ENCODE data around the gene TARS2.

The TARS2 gene

GRCh38 chr1:150537732-150538684 is 50.8 kb downstream of the TARS2 start:
- DNase-seq: no peak

GRCh38 chr1:150543500-150544143 is 56.4 kb downstream of the TARS2 start:
- DNase-seq: peak; percentile 90

- DNase-seq: peak; percentile 41
Observed at GRCh38 chr1:150544204-150544603, 57.0 kb downstream of the TARS2 start.

- no peak for DNase-seq
Observed at GRCh38 chr1:150545486-150546032, 58.3 kb downstream of the TARS2 start.

- no peak for DNase-seq
Observed at GRCh38 chr1:150546294-150546937, 59.2 kb downstream of the TARS2 start.

GRCh38 chr1:150548324-150548631 is 61.1 kb downstream of the TARS2 start:
- no peak for DNase-seq

GRCh38 chr1:150548632-150549495 is 61.6 kb downstream of the TARS2 start, which contains the start of gene ADAMTSL4:
Gene ADAMTSL4 (plus strand): TSS chr1:150549408. CDS start chr1:150552289, 2,881 bp downstream.
- DNase-seq: peak; percentile 51

GRCh38 chr1:150549496-150550221 is 62.4 kb downstream of the TARS2 start:
- DNase-seq: no peak

- DNase-seq: no peak
Observed at GRCh38 chr1:150550222-150551050, 63.2 kb downstream of the TARS2 start.

- no peak for DNase-seq
Observed at GRCh38 chr1:150551051-150551783, 64.0 kb downstream of the TARS2 start.

GRCh38 chr1:150551784-150552127 is 64.5 kb downstream of the TARS2 start:
- no peak for DNase-seq

- no peak for DNase-seq
Observed at GRCh38 chr1:150552128-150552910, 65.1 kb downstream of the TARS2 start.

- no peak for DNase-seq
Observed at GRCh38 chr1:150552911-150553289, 65.7 kb downstream of the TARS2 start.

- DNase-seq: no peak
Observed at GRCh38 chr1:150553392-150554085, 66.3 kb downstream of the TARS2 start.

GRCh38 chr1:150554086-150554452 is 66.8 kb downstream of the TARS2 start:
- DNase-seq: no peak

GRCh38 chr1:150555198-150555970 is 68.2 kb downstream of the TARS2 start:
- DNase-seq: no peak

GRCh38 chr1:150555971-150556865 is 69.0 kb downstream of the TARS2 start:
- no peak for DNase-seq
